DMS114 treated with DMSO at 0.1 percent for 48 hours (cell line): ENCODE data around the gene ADCY3.
"Not testable (repeated sequence)": the region's sequence is repeated elsewhere in the genome, so short reads cannot be mapped to it uniquely, and the experiment has no call there.

Source experiments
- DNase-seq: peaks from one replicate; lab custom pipeline; 2025; ENCODE audit not compliant: unreplicated experiment; lab: John Stamatoyannopoulos, UW

Gene ADCY3

GRCh38 chr2:24852431-24853020 lies 67.5 kb downstream of the ADCY3 start:
- DNase-seq: no peak

- DNase-seq: no peak
Measured at GRCh38 chr2:24852026-24852425, 68.0 kb downstream of the ADCY3 start.

GRCh38 chr2:24850944-24851343 lies 69.1 kb downstream of the ADCY3 start:
- no peak for DNase-seq

- DNase-seq: no peak
Measured at GRCh38 chr2:24845691-24846090, 74.3 kb downstream of the ADCY3 start.

GRCh38 chr2:24844023-24844685 lies 75.9 kb downstream of the ADCY3 start:
- no peak for DNase-seq

GRCh38 chr2:24843330-24843860 lies 76.6 kb downstream of the ADCY3 start:
- no peak for DNase-seq

GRCh38 chr2:24842081-24843050 lies 77.7 kb downstream of the ADCY3 start:
- DNase-seq: no peak

- DNase-seq: no peak
Measured at GRCh38 chr2:24840962-24841945, 78.8 kb downstream of the ADCY3 start.

- no peak for DNase-seq
Measured at GRCh38 chr2:24840164-24840869, 79.7 kb downstream of the ADCY3 start.

- no peak for DNase-seq
Measured at GRCh38 chr2:24839729-24840128, 80.3 kb downstream of the ADCY3 start.

- no peak for DNase-seq
Measured at GRCh38 chr2:24838541-24838940, 81.5 kb downstream of the ADCY3 start.

GRCh38 chr2:24837996-24838513 lies 82.0 kb downstream of the ADCY3 start:
- DNase-seq: no peak

- no peak for DNase-seq
Measured at GRCh38 chr2:24836706-24837105, 83.3 kb downstream of the ADCY3 start.

GRCh38 chr2:24836206-24836605 lies 83.8 kb downstream of the ADCY3 start:
- no peak for DNase-seq

GRCh38 chr2:24835411-24835810 lies 84.6 kb downstream of the ADCY3 start:
- DNase-seq: not testable (repeated sequence)

GRCh38 chr2:24834733-24835395 lies 85.2 kb downstream of the ADCY3 start:
- DNase-seq: no peak

GRCh38 chr2:24833821-24834732 lies 86.0 kb downstream of the ADCY3 start:
- no peak for DNase-seq
